ENCODE data around the gene FAH. TPM values are rescaled to one million over a fixed set of nuclear protein-coding genes. Genes with fewer than 3 reads are reported as not detected.

The FAH gene
- total and polyA plus RNA-seq, 9 of the 15 experiments (the other 6 are each of a cell fraction or from before 2014, with no cell fraction given), result 66.8 to 310 (median 103) TPM

- TF ChIP-seq RERE (CRISPR knock-in tag; IDR thresholded peaks at IDR 0.05; ENCODE audit: borderline replicate concordance) (no peak), BRF2 (IDR thresholded peaks at IDR 0.05; ENCODE audit: borderline replicate concordance, insufficient read depth, insufficient read length) (no peak), ZBTB49 (CRISPR knock-in tag; IDR thresholded peaks at IDR 0.05; ENCODE audit: borderline replicate concordance) (no peak), PURB (CRISPR knock-in tag; IDR thresholded peaks at IDR 0.05; ENCODE audit: low read depth) (no peak), DIDO1 (tag; IDR thresholded peaks at IDR 0.05; ENCODE audit: low read depth) (no peak), MYC (IDR thresholded peaks at IDR 0.05; ENCODE audit: low read depth, low read length) (no peak), MYC (CRISPR knock-in tag; IDR thresholded peaks at IDR 0.05; ENCODE audit: borderline replicate concordance, low read depth) (no peak), LARP7 (IDR thresholded peaks at IDR 0.05) (no peak), ATF6 (CRISPR knock-in tag; IDR thresholded peaks at IDR 0.05) (no peak), SRSF1 (IDR thresholded peaks at IDR 0.05; ENCODE audit: low read depth, low read length) (no peak), PHTF2 (CRISPR knock-in tag; IDR thresholded peaks at IDR 0.05) (no peak), ESRRB (CRISPR knock-in tag; IDR thresholded peaks at IDR 0.05; ENCODE audit: borderline replicate concordance) (no peak), ZNF408 (CRISPR knock-in tag; IDR thresholded peaks at IDR 0.05; ENCODE audit: low read depth) (no peak), MAFG (tag; conservative IDR thresholded peaks at IDR 0.05) (no peak), NR2C1 (IDR thresholded peaks at IDR 0.05) (no peak), NR2C1 (tag; IDR thresholded peaks at IDR 0.05) (no peak), SLC30A9 (CRISPR knock-in tag; IDR thresholded peaks at IDR 0.05) (no peak), PHB2 (IDR thresholded peaks at IDR 0.05; ENCODE audit: low read depth) (no peak)
These were observed 21.4 kb downstream of the FAH start (continued) for GRCh38 chr15:80174017-80174746.

All from K562 (cell line).